GM21786 (cell line): ENCODE results near the gene DPAGT1.

ENCODE experiments used
- ATAC-seq: cut with Tn5 transposase; IDR thresholded peaks from one replicate; pipeline ENCODE4 v1.9.1; 2021; ENCODE audit not compliant: unreplicated experiment

Gene DPAGT1

DNA sequence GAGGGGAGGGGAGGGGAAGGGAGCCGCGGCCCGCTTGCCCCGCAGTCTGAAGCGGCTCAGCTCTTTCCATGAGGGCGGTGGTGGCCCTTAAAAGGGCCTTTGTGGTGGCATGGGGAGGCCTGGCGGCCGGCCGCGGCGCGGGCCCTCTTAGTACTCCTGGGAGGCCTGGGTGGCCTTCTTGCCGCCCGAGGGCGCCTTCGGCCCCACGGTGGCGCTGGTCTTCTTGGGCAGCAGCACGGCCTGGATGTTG, 6.9 kb downstream of the DPAGT1 start:
- peak; percentile 33 for ATAC-seq

DNA sequence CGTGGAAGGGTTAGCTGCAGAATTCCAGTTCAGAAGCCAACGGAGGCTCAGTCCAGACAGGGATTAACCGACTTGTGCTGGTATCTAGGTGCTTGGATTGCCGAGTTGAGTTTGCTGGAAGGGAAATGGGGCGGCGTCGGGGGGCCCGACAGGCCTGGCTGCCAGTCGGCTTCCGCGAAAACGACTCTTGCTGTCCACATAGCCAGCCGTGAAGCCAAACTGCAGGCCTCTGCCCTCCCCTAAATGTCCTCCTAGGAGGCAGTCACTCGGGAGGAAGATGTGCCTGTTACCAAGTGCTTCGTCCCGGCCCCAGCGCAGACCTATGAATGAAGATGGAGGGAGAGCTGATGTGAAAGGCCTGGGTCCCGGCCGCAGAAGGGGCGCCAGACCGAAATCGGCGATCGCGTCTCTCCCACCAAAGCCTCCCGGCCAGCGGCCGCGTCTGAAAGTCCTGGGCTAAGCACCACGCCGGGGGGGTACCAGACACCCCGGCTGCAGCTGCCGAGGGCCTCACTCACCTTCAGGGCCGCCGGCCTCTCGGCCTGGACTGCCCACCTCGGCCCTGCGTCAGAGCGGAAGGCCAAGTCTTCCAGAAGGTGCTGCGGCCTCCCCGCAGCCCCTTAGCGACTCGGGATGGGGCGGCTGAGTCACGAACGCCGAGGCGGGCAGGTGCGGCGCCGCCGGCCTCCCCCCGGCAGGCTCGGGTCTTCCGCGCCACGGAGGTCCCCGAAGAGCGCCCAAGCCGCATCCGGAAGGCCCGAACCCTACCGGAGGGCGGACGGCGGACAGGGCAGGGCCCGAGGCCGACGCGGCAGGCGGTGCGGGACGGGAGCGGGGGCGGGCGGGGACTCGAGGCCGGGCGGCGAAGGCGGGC, 7.5 kb downstream of the DPAGT1 start:
- no peak for ATAC-seq

DNA sequence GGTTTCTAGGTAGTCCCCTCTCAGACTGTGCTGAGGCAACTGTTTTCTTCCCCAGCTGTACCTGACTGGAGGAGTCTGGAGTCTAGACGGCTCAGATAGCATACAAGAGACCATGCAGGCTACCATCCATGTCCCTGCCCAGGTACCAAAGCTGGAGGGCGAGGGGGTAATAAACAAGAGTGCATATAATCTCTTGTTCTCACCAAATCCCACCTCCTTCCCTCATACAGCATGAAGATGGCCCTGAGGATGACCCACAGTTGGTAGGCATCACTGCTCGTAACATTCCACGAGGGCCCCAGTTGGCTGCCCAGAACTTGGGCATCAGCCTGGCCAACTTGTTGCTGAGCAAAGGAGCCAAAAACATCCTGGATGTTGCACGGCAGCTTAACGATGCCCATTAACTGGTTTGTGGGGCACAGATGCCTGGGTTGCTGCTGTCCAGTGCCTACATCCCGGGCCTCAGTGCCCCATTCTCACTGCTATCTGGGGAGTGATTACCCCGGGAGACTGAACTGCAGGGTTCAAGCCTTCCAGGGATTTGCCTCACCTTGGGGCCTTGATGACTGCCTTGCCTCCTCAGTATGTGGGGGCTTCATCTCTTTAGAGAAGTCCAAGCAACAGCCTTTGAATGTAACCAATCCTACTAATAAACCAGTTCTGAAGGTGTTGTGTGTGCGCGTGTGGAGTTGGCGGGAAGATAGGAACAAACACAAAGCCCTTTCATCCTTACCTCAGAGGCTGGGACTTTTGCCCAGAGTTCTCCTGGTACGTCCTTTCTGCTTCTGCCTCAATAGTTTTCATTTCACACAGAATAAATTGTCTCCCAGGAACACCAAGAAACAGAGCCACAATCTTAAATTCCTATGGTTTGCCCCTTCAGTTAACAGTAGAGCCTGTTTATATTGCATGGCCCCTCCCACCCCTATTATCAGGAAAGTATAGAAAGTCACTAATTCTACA, 8.5 kb downstream of the DPAGT1 start:
- ATAC-seq = no peak

DNA sequence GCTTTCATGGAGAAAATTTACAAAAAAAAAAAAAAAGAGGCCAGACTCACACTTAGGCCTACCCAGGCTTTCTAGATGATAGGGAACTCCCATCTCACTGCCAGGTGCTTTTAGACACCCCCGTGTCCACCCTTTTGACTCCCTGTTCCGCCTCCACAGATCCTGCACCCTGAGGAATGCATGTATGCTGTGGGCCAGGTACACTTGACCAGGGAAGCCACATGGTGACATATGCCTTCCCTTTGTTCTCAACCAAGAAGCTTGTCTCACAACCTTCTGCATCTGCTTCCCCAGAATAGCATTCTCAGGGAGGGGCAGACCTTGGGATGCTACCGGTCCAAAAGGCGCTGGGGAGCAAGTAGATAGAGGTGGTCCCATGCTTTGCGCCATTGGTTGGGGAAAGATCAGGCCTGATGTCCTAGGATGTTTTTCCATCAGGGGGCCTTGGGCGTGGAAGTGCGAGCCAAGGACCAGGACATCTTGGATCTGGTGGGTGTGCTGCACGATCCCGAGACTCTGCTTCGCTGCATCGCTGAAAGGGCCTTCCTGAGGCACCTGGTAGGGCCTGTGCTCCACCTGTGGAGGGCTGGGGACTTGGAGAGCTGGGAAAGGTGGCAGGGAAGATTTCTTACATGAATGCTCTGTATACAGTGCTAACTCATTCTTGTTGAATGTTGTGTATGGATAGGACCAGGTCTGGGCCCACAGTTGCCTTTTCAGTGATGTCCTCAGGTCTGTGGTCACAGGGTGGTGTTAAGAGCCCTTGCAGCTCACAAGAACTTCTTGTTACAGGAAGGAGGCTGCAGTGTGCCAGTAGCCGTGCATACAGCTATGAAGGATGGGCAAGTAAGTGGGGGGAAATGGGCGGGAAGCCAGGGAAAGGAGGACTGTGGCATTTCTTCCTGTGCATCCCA, 9.4 kb downstream of the DPAGT1 start:
- ATAC-seq = no peak

DNA sequence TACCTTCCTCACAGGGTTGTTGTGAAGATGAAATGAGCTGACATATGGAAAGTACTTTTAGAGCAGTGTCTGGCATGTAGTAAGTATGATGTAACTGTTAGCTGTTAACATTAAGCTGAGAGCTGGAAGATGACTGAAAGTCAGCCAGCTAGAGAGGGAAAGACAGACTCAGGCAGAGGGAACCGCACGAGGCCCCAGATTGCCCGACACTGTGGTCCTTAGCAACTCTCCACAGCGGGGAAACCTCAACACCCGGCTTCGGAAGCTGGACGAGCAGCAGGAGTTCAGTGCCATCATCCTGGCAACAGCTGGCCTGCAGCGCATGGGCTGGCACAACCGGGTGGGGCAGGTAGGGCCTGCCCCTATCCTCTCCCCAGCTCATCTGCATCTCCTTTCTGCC, 10.5 kb downstream of the DPAGT1 start:
- no peak for ATAC-seq

DNA sequence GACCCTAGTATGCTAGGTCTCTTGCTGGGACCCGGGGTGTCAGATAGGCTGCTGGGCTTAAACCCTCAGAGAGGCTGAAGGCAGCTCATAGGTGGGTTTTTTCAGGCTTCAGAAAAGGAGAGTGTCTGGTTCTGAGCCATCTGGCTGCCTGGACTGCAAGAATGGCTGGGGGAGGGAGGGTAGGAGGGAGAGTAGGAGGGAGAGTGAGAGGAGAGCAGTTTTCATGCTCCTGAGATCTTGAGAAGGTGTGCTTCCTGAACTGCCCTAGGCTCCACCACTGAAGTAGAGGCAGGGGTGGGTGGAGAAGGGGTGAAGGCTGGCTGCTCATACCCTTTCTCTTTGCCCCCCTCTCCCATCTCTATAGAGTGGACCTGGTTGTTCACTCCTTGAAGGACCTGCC, 12.3 kb downstream of the DPAGT1 start:
- ATAC-seq = no peak

DNA sequence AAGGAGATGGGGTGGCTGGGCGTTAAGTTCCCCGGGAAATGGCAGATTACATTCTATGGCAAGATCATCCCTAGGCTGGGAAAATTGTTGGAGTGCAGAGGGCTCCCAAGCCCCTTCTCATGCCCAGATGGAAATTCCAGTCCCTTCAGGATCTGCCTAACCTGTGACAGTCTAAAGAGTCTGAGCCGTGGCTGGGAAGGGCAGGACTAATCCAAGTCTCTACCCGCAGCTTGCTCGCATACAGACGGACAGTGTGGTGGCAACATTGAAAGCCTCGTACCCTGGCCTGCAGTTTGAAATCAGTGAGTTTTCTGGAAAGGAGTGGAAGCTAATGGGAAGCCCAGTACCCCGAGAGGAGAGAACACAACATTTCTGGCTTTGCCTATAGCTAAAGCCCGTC, 13.2 kb downstream of the DPAGT1 start:
- no peak for ATAC-seq

DNA sequence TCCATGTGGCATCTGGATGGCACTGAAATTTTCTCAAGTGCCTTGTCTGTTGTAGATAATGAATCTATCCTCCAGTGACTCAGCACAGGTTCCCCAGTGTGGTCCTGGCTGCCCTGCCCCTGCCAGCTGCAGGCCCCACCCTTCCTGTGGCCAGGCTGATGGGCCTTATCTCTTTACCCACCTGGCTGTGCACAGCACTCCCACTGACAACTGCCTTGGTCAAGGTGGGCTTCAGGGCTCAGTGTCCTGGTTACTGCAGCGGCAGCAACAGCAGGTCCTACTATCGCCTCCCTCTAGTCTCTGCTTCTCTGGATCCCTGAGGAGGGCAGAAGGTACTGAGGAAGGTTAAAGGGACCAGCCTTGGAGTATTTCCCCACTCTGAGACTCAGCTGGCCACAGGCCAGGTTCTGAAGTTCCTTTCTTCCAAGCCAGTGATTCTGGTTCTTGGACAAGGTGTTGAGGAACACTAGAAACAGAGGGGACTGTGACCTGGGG, 13.9 kb downstream of the DPAGT1 start:
- no peak for ATAC-seq

DNA sequence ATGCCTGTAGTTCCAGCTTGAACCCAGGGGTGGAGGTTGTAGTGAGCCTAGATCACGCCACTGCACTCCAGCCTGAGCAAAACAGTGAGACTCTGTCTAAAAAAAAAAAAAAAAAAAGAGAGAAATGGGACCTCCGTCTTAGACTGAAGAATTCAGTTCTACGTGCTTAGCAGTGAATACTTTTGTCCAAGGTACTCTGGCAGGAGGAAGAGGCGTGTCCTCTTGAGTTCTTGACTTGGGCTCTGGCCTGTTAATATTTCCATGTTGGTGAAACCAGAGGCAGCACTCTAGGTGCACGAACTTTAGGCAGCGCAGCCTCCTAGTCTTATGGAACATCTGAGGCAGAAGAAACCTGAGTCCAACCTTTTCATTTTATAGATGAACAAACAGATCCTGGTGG, 14.5 kb downstream of the DPAGT1 start:
- ATAC-seq = no peak

DNA sequence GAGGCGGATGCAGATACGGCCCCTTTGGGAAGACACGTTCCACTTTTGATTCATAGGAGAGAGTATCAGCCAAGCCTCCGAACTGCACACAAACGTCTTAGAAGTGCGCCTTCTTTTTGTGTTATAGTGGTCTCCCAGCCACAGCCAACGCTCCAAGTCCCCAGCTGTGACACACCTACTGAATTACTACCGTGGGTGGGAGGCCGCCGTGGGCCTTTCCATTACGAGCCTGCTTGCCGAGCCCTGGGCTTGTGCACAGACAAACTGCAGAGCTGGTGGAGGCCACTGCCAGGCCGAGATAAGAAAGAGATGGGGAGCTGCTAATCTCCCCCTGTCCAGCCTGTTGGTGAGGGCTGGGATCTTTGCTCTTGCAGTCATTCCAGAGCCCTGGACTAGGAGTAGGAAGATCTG, 16.2 kb downstream of the DPAGT1 start:
- peak; percentile 15 for ATAC-seq

DNA sequence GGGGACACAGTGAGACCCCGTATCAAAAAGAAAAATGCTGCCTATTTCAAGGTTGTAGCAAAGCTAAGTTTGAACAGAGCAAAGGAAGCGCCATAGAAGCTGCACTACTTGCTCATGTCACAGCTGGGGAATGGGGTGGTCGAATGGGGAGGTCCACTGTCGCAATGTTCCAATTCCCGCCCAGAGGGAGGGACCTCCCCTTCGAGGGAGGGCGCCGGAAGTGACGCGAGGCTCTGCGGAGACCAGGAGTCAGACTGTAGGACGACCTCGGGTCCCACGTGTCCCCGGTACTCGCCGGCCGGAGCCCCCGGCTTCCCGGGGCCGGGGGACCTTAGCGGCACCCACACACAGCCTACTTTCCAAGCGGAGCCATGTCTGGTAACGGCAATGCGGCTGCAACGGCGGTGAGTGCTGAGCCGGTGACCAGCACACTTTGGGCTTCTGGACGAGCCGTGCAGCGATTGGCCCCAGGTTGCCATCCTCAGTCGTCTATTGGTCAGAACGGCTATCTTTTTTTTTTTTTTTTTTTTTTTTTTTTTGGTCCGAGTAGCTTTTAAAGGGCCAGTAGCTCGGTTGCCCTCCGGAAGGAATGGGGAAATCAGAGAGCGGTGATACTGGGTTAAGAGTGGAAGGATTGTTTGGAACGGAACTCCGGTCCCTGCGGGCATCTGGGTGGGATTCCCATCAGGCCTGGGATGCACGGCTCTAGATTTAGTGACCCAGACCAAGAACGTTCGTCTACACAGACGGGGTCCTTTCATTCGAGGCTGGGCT, 16.8 kb downstream of the DPAGT1 start, which contains the start of gene HMBS:
HMBS (plus strand) TSS at position 219 of the 774 bp plus-strand sequence; CDS start at position 372, 153 bp downstream.
- peak; percentile 88 for ATAC-seq

DNA sequence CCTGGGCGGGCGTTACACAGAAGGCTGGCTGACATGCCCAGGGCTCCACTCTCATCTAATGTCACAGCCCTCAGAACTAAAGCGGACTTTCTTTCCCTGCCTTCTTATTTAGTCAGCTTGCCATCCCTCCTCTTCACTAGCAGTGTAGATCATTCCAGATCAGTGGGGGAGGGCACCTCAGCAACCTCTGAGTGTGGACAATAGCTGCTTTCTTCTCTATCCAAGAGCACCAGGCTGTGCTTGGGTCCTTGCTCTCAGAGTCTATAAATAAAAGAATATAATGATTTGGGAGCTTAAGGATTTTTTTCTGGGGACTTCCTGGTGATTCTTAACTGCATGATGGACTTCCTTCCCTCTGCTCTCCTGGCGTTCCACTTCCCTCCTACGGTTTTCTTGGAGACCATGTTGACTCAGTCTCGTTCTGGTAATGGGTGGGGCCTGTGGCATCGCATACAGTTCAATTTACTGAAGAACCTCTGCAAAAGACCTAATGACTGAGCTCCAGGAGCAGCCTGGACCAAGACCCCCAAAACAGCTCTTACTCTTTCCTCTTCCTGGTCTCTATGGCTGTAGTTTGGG, 19.9 kb downstream of the DPAGT1 start:
- no peak for ATAC-seq

DNA sequence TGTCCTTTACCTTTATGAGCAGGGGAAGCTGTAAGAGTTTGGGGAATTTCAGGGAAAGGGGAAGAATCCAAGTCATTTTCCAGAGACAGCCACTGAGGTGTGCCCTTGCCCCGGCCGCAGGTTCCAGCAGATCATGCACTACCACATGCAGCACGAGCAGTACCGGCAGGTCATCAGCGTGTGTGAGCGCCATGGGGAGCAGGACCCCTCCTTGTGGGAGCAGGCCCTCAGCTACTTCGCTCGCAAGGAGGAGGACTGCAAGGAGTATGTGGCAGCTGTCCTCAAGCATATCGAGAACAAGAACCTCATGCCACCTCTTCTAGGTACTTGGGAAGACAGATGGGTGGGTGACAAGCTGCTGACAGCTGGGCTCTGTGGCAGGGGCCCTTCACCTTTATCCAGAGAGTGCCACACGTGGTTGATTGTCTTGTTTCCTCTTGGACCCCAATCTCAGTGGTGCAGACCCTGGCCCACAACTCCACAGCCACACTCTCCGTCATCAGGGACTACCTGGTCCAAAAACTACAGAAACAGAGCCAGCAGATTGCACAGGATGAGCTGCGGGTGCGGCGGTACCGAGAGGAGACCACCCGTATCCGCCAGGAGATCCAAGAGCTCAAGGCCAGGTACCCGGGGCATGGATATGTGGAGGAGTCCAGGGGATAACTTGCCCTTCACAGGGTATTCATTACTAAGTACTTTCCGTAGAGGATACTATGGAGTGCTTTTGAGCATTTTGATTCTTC, 22.8 kb downstream of the DPAGT1 start:
- no peak for ATAC-seq

DNA sequence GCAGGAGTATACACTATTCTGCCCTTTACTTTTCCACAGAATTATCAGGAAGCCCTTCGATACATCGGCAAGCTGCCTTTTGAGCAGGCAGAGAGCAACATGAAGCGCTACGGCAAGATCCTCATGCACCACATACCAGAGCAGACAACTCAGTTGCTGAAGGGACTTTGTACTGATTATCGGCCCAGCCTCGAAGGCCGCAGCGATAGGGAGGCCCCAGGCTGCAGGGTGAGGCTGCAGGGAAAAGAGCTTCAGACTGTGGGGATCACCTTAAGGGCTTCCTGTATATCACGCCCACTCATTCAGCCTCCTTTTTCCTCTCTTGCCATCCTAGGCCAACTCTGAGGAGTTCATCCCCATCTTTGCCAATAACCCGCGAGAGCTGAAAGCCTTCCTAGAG, 23.8 kb downstream of the DPAGT1 start:
- no peak for ATAC-seq

DNA sequence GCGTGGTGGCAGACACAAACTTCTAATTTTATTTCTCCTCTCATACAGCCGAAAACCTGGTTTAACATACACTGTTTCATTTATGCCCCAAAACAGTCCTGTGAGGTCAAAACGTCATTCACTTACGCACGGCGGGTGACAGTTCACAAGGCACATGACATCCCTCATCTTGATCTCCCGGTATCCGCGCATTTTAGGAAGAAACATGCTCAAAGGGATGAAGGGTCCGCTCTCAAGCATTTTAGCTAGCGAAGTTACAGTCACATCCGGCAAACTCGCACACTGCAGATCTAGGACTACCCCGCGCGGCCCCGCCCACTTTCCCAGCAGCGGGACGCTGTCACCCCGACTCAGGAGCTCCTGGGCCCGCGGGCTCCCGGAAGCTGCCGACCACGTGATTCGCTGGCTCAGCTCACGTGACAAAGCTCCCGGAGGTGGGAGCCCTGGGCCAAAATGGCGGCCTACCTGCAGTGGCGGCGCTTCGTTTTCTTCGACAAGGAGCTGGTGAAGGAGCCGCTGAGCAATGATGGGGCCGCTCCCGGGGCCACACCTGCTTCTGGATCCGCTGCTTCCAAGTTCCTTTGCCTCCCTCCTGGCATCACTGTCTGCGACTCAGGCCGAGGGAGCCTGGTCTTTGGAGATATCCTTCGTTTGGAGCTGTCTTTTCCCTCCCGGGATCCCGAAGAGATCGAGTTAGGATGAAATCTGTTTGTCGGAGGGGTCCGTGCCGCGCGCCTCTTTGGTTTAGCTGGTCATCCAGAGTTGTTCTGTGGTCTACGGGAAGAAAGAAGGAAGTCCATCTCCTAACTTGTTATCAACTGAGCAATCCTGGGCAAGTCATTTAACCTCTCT, 34.1 kb downstream of the DPAGT1 start, which contains the start of gene VPS11:
VPS11 (plus strand) TSS at position 448 of the 852 bp plus-strand sequence; CDS start at position 454, 6 bp downstream.
- ATAC-seq = peak; percentile 88

DNA sequence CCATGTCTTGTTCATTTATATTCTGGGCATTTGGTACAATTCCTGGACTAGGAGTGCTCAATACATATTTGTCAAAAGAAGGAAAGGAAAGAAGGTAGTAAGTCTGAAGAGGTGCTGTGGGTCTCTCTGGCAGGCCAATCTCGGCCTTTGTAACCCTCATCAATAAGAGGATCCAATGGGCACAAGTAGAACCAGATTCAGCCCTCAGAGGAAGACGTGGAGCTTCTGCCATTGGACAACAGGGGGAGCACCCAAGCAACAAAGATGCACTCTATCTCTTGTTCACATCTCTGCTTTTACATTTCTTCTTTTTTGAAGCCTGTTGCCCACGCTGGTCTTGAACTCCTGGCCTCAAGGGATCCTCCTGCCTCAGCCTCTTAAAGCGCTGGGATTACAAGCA, 36.3 kb downstream of the DPAGT1 start:
- no peak for ATAC-seq

DNA sequence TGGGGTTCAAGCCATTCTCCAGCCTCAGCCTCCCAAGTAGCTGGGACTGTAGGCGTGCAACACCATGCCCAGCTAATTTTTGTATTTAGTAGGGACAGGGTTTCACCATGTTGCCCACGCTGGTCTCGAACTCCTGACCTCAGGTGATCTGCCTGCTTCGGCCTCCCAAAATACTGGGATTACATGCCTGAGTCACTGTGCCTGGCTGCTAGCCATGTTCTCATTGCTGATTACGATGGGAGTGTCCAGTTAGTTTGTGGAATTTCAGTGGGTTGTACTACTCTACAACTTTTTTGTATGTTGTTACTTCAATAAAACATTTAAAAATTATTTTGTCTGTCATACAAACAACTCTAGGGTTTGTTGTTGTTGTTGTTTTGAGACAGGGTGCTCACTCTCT, 38.9 kb downstream of the DPAGT1 start:
- no peak for ATAC-seq

DNA sequence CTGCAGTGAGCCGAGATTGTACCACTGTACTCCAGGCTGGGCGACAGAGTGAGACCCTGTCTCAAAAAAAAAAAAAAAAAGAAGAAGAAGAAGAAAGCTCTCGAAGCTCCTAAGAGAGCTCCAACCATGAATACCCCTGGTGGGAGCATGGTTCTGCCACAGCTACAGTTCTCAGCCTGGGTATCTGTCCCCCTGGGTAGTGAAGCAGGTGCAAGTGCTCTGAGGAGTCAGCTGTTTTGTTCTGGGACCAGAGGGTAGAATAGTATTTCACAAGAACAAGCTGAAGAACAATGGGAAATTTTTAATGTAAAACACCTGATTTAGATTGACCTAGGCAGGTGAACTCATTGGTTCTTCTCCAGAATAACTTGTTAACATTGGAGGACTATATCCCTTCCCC, 40.4 kb downstream of the DPAGT1 start:
- ATAC-seq = no peak
